ENCODE measurements around the gene ALAS1. TPM values are rescaled to one million over a fixed set of nuclear protein-coding genes. Genes with fewer than 3 reads are reported as not detected.

Gene ALAS1
- total RNA-seq, 1 experiment from 2014 or later: 80.2 TPM

- H3K27ac Mint-ChIP-seq (ENCODE audit: unreplicated experiment): no peak overlapping the region
- H3K36me3 Mint-ChIP-seq (ENCODE audit: insufficient read depth, unreplicated experiment): peaks cover 13% of the 10 kb centered on the region
- CTCF ChIA-PET: no interaction called here
- H3K4me1 Mint-ChIP-seq (ENCODE audit: low read depth, unreplicated experiment): no peaks in the 10 kb centered on the region
- no peaks in the 10 kb centered on the region for H3K9me3 Mint-ChIP-seq (ENCODE audit: low read depth, unreplicated experiment)
- no peak for TF ChIP-seq CTCF (IDR thresholded peaks at IDR 0.05; ENCODE audit: unreplicated experiment)
- DNase-seq: no peak
- no peak overlapping the region for H3K4me3 Mint-ChIP-seq (ENCODE audit: low read depth, unreplicated experiment)
- intact Hi-C loops (cut with micrococcal nuclease; ENCODE audit: unreplicated experiment): no loop called here
- no peaks in the 10 kb centered on the region for H3K27me3 Mint-ChIP-seq (ENCODE audit: unreplicated experiment)
- no TSS peak for BruUV-seq (replicated peaks)
These were observed 28.4 kb downstream of the ALAS1 start for GRCh38 chr3:52226229-52226817.

GRCh38 chr3:52227117-52227516 is 29.2 kb downstream of the ALAS1 start:
- Mint-ChIP-seq H3K27ac (ENCODE audit: unreplicated experiment) (no peak overlapping the region), H3K4me3 (ENCODE audit: low read depth, unreplicated experiment) (no peak overlapping the region), H3K9me3 (ENCODE audit: low read depth, unreplicated experiment) (no peaks in the 10 kb centered on the region), H3K27me3 (ENCODE audit: unreplicated experiment) (no peaks in the 10 kb centered on the region), H3K4me1 (ENCODE audit: low read depth, unreplicated experiment) (no peaks in the 10 kb centered on the region), H3K36me3 (ENCODE audit: insufficient read depth, unreplicated experiment) (peaks cover 21% of the 10 kb centered on the region)
- no peak for TF ChIP-seq CTCF (IDR thresholded peaks at IDR 0.05; ENCODE audit: unreplicated experiment)
- no peak for DNase-seq
- BruUV-seq (replicated peaks): no TSS peak
- intact Hi-C loops (cut with micrococcal nuclease; ENCODE audit: unreplicated experiment): no loop called here
- CTCF ChIA-PET: no interaction called here

- Mint-ChIP-seq H3K36me3 (ENCODE audit: insufficient read depth, unreplicated experiment) (peaks cover 22% of the 10 kb centered on the region), H3K9me3 (ENCODE audit: low read depth, unreplicated experiment) (no peaks in the 10 kb centered on the region), H3K4me1 (ENCODE audit: low read depth, unreplicated experiment) (no peaks in the 10 kb centered on the region), H3K4me3 (ENCODE audit: low read depth, unreplicated experiment) (no peak overlapping the region), H3K27me3 (ENCODE audit: unreplicated experiment) (no peaks in the 10 kb centered on the region), H3K27ac (ENCODE audit: unreplicated experiment) (no peak overlapping the region)
- CTCF ChIA-PET: no interaction called here
- TF ChIP-seq CTCF (IDR thresholded peaks at IDR 0.05; ENCODE audit: unreplicated experiment): no peak
- no TSS peak for BruUV-seq (replicated peaks)
- no peak for DNase-seq
- intact Hi-C loops (cut with micrococcal nuclease; ENCODE audit: unreplicated experiment): no loop called here
These were observed 29.8 kb downstream of the ALAS1 start for GRCh38 chr3:52227766-52228165.

GRCh38 chr3:52228266-52228665 is 30.3 kb downstream of the ALAS1 start:
- no peak overlapping the region for H3K4me3 Mint-ChIP-seq (ENCODE audit: low read depth, unreplicated experiment)
- BruUV-seq (replicated peaks): no TSS peak
- no peaks in the 10 kb centered on the region for H3K27me3 Mint-ChIP-seq (ENCODE audit: unreplicated experiment)
- no peak overlapping the region for H3K27ac Mint-ChIP-seq (ENCODE audit: unreplicated experiment)
- CTCF ChIA-PET: no interaction called here
- DNase-seq: no peak
- TF ChIP-seq CTCF (IDR thresholded peaks at IDR 0.05; ENCODE audit: unreplicated experiment): no peak
- H3K9me3 Mint-ChIP-seq (ENCODE audit: low read depth, unreplicated experiment): no peaks in the 10 kb centered on the region
- no peaks in the 10 kb centered on the region for H3K4me1 Mint-ChIP-seq (ENCODE audit: low read depth, unreplicated experiment)
- intact Hi-C loops (cut with micrococcal nuclease; ENCODE audit: unreplicated experiment): no loop called here
- peaks cover 22% of the 10 kb centered on the region for H3K36me3 Mint-ChIP-seq (ENCODE audit: insufficient read depth, unreplicated experiment)
